NCI-H1105 treated with DMSO at 0.1 percent for 48 hours (cell line): ENCODE data around the gene MYMK.

Source experiments
- DNase-seq: peaks from one replicate; lab custom pipeline; 2025; lab: John Stamatoyannopoulos, UW

The MYMK gene

DNA sequence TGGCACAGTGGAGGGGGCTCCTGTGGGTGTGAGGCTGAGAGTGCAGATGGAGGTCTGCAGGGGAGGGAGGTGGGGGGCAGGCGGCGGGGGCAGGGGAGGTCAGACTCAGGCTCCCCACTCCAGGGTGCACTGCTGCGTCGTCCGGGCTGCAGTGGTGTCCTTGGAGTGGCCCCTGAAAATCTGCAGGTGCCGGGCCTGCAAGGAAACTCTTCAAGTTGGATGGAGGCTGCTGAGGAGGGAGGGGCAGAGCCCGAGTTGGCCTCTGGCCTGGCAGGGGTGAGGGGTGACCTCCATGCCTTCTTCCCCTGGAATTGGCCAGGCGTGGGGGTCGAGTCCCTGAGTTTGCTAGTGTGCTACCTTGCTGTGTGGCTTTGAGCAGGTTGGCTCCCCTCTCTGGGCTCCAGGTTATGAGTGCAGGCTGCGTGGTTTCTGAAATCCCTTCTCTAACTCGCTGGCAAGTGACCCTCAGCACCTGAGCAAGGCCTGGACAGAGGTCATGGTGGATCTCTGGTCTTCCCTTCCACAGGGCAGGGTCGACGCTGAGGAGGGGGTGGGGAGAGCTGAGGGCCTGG lies 10.6 kb upstream of the MYMK start:
- no peak for DNase-seq

DNA sequence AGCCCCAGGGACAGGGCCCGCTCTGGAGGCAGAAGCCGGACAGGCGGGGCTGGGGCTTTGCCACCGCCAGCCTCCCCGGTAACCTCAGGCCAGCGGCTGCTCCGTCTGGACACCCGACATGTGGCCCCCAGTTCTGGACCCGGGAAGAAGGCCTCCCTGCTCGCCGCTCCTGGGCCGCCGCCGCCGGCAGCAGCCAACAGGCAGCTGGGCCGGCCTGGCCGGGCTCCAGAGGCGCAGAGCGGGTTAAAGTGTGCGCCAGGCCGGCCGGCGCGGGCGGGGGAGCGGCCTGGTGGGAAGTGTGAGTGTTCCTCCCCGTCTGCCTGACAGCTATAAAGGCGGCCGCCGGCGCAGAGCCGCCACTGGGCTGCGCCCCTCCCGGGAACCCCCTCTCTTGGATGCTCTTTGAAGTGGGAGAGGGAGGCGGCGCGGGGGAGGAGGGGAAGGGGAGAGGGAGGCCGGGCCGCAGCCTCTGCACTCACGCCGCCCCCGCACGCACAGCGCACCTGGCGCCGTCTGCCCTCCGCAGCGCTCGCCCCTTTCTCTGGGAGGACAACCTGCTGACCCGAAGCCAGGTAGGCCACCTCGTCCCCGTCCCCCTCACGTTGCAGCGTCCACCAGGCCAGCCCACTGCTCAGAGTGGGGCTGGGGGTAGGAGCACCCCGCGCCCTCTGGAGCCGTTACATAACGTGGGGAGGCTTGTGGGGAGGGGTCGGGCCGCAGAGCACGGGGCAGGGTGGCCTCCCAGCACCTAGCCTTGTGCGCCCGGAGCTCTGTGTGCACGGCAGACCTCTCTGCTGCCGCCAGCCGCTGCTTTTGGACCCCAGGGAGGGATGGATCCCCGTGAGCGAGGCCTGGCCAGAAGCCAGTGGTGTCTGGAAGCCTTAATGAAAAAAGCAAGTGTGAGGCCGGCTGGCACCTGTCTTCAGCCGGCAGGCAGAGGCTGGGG lies 9.9 kb upstream of the MYMK start, which contains the start of gene ADAMTSL2:
Gene ADAMTSL2 (plus strand): TSS at position 359 of the 946 bp plus-strand sequence. CDS start 2,009 bp downstream, outside the sequence.
- peak; percentile 91 for DNase-seq

DNA sequence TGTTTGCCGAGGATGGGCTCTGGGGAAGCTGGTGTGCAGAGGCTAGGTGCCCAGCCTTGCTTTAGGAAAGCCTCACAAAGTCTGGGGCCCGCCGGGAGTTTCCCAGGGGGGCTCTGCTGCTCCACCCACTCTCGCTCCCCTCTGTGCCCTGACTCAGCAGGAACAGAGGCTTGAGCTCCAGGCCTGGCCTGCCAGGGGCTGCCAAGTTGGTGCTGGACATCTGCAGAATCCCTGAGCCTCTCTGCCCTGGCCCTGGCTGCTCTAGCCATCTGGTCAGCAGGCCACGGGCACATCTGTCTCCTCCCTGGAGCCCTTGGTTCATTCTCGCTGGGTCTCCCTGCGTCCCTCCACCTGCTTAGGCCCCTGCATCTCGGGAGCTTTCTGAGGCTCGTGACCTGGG lies 9.1 kb upstream of the MYMK start:
- no peak for DNase-seq

DNA sequence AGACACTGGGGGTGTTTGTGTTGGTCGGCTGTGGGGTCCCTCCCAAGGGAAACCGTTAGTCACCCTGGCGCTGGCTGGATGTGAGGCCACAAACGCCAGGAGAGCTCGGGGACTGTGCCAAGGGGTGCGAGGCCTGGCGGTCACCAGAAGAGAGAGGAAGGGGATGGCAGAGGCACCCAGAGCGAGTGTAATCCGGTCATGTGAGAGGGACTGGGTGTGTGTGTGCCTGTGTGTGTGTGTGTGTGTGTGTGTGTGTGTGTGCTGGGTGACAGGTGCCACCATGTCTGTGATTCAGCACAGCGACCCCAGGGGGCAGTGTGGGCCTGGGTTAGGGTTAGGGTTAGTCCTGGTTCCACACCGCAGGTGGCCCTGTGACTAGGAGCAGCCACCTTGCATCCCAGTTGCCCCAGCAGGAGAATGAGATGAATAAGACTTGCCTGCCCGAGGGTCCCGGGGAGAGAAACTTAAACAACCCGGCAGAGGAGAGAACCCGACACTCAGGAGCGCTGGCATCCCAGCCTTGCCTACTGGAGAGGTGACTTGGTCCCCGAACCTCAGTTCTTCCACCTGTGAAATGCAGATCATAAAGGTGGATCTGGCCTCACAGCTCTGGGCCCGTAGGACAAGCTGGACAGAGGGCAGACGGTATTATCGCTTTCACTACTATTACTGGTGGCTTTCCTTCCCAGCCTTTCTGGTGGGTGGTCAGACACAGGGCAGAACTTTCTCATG lies 8.3 kb upstream of the MYMK start:
- DNase-seq, result peak; percentile 62

DNA sequence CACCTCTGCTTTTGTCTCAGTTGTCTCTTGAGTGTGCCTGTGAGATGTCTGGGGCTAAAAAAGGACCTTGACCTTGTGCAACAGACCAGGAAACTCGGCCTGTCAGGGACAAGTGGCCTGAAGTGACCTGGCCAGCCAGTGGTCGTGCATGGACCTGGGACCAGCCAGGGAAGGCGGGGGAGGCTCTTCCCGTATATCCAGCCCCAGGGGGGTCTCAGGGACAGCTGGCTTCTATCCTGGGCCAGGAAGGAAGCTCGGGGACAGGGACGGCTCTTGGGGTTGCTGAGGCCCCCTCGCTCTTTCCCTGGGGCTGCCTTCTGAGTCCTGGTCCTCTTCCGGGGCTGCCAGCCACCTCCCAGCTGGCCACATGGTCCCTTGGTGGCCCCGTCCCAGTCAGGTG lies 6.5 kb upstream of the MYMK start:
- DNase-seq, result no peak

DNA sequence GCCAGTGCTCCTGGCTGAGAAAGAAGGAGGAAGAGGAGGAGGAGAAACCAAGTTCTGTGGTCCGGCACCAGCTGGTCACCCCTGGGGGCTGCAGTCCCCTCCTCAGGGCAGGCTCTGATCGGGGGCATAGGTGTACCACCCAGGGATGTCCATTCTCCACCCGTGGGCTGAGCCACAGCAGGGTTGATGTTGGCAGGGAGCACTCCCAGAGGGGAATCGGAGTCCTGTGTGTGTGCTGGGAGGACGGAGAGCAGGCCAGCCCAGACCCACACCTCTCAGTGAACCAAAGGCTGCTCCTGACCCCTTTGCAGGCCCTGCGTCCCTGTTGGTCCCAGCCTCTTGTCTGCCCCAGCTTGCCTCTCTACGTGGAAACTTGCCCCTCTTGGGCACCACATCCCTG lies 5.1 kb upstream of the MYMK start:
- no peak for DNase-seq

DNA sequence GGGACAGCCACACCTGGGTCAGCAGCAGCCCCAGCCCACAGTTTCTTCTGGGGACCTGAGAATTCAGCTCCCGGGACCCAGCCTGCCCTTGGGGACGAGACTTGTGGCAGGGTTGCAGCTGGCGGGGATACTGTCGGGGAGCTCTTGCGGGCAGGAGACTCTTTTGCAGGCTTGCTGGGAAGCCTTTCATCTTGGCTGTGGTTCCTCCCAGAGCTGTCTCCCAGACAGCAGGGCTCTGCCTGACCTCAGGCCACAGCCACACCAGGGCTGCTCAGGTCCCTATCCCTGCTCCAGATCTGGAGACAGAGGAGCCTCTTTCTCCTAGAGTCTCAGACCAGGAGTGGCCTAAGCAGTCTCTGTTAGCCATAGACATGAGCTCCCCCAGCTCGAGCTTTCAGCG lies 4.7 kb upstream of the MYMK start:
- DNase-seq, result no peak

DNA sequence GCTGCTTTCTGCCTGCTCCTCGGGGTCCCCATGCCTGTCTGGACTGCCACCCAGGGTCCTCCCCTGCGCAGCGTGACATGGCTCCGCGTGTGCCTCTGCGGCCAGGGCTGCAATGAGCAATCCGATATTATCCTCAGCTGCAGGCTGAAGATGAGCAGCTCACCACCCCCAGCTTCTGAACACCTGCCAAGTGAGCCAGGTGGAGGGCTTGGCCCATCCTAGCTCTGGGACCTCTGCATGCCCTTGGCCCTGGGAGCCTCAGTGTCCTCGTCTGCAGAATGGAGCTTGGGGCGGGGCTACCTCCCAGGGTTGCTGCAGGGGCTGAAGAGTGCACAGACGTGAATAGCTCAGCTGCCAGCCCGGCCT lies 4.1 kb upstream of the MYMK start:
- DNase-seq, result peak; percentile 12

DNA sequence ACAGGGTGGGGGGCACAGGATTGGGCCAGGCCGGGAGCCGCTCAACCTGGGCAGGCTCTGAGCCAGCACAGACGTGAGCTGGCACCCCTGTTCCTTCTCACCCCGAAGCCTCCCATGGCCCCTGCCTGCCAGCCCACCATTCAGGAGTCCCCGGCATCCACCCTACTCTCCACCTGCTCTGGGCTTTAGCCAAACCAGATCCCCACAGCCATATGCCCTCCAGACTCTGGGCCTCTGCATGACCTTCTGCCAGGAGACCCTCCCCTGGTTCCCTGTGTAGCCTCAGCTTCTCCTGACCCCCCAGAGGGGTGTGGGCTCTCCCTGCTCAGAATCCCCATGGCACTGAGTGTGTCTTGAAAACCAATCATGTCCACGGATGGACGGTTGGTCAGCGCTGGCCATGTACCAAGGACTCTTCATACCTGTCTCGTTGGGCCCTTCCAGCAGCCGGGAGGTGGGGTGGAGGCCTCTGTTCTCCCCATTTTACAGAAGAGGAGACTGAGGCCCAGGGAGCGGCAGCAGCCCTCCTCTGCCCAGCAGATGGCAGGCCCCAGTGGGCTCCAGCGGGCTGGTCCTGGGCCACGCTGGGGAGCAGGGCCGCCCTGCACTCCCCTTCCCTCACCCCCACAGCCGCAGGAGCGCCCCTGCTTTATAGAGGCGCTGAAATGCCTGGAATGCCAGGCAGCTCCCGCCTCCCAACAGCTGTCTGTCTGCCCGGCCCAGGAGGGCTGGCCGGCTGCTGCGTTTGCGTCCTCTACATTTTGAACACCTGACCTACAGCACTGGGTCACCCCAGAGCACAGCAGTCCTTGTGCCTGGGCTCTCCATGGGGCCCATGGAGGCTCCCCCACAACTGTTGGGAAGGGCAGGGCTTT lies 3.5 kb upstream of the MYMK start:
- DNase-seq, result no peak

DNA sequence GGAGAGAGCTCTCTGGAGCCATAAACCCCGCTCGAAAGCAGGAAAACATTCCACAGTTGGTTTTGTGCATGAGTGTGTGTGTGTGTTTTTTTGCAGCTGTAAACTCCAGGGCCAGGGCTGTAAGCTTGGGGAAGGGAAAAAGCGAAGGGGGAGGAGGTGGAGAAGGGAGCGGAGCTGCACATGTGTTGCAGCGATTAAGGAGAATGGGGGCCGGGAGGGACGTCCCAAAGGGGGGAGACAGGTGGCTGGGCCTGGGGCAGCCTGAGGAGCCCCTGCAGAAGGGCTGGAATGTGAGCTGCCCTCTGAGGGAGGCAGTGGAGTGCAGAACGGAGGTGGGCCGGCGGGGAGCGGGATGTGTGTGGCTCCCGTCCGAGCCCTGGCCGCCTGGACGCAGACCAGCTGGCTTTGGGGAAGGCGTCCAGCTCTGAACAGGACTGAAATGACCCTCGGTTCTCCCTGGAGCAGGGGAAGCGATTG lies 2.7 kb upstream of the MYMK start:
- DNase-seq, result no peak

DNA sequence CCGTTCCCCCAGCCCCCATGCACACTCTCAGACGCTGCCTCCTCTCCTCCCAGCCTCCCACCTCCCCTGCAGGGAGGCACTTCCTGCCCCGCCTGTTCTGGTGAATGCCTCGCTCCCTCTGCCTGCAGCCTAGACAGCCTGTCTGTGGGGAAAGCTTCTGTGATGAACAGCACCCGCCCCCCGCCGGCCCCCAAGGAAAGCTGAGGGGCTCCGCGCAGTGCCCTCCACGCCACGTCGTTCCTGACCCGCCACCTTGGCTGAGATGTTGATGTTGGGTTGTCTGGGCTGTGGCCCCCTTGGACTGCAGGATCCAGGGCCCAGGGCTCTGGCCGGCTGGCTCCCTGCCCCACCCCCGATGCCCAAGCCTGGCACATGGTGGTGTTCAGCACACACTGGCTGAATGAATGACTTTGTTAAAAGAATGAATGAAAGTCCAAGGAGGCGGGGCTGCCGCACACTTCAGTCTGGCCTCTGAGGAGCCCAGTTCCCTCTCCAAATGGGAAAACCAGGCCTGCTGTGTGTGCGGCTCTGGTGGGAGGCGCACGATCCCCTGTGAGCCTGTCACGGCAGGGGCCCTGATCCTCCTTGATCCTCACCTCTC lies 2.1 kb upstream of the MYMK start:
- DNase-seq, result no peak

DNA sequence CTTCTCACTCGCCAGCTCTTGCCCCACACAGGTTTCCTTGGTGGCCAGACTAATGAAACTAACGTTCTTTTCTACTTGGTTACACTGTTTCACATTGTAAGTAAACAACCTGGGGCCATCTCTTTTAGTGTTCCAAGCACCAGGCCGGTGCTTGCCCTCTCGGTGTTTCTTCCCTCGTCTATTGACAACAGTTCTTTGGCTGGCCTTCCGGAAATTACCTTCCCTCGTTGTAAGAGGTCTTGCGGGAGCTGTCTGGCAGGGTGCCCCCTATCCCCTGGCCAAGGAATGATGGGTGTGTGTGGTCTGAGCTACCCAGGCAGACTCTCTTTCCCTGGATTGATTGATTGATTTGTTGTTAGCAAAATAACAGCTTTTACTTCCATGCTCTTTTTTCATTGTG lies 918 bp upstream of the MYMK start:
- DNase-seq, result no peak

DNA sequence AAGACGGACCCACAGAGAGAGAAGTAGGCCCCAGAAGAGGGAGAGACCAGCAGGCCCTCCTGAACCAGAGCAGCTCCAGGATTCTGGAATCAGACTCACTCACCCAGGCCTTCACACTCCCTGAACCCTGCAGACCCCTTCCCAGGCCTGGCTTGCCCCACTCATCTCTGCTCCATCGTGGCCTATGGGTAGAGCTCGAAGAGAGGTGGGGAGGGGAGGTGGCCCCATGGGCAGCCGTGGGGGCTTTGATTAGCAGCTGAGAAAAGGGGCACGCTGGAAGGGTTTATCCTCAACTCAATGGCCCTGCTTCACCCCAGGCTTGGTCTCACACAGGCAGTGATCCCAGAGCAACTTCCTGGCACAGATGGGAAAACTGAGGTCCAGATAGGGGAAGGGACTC lies 613 bp downstream of the MYMK start:
- DNase-seq, result no peak

DNA sequence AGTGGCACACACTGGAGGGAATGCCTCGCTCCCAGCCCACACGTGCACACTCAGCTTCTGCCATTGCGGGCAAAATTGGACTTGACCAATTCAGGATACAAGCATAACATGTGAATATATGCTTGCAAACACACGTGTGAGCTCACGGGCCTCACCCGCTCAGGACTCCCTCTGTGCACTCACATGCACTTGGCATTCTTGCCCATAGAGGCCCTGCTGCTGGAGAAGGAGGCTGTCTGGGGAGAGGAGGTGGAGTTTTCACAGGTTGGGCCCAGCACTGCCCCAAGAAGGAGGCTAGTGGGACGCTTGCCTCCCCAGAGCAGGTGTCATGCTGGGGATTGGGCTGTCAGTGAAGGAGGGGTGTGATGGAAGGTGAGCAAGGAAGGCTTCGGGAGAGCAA lies 1.7 kb downstream of the MYMK start:
- DNase-seq, result no peak

DNA sequence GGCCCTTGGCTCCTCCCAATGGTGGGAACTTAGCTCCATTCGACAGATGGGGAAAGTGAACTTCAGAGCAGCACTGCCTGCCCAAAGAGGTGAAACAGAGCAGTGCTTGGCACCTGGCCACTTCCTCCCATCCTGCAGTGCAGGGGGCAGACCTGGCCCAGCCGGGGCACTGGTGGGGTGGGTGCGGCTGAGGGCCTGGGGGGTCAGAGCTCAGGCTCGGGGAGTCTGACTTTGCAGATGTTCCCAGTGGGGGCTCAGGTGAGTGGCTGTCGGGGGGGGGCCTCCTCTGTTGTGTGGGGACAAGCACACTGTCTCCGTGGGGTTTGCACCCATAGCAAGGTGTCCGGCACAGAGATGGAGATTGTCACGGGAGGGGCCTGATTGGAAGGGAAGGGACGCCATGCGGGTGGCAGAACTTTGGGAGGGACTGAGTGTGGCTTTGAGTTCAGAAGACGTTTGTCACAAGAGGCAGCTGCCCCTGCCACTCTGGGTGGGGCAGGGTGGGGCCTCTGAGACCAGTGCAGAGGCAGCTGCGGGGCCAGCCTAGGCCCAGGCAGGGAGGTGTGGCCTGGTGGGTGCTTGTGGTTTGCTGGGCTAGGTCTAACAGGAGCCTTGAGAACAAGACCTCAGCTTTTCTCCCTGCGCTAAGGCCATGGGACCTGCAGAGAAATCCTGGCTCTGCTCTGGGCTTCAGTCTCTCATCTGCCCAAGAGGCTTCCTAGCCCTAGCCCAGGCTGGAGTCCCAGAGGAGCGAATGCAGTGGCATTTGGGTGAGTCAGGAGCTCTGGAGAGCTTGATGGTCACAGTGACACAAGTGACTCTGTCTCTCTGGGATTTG lies 2.5 kb downstream of the MYMK start:
- no peak for DNase-seq

DNA sequence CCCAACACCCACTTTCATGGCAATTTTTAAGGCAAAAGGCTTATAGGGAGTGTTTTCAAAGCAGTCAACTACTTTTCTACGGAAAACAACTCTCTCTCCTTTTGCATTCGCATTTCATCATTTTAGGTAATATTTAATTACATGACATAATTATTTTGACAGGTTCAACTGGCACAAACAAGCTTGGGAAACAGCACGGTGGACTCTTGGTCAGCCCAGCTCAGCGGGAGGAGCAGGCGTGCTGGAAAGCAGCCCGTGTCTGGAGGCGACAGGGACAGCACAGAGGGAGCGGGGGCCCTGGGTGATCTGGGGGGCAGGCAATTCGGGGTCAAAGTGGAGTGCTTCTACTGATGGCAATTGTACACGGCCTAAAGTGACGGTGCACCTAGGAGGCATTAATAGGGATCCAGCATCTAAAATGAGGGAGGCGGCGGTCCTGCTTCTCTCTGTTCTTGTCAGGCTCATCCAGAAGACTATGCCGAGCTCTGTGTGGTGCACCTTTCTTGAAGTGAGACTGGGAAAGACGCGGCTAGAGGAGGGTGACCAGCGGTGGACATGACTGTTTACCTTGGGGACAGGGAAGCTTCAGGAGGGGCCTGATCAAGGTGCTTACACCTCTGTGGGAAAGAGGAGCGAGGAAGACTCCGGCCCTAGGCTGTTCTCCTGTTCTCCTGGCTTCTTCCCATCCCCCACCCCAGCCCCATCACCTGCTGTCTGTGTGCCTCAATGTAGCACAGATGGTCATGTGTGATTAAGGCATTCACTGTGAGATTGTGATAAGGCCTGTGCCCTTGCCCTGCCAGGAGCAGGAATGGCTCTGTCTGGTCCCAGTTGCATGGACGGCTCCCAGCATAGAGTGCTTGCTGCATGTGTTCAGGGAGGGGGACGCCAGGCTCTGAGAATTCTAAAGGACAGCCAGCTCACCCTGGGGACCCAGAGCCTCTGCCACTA lies 3.4 kb downstream of the MYMK start:
- DNase-seq, result no peak

DNA sequence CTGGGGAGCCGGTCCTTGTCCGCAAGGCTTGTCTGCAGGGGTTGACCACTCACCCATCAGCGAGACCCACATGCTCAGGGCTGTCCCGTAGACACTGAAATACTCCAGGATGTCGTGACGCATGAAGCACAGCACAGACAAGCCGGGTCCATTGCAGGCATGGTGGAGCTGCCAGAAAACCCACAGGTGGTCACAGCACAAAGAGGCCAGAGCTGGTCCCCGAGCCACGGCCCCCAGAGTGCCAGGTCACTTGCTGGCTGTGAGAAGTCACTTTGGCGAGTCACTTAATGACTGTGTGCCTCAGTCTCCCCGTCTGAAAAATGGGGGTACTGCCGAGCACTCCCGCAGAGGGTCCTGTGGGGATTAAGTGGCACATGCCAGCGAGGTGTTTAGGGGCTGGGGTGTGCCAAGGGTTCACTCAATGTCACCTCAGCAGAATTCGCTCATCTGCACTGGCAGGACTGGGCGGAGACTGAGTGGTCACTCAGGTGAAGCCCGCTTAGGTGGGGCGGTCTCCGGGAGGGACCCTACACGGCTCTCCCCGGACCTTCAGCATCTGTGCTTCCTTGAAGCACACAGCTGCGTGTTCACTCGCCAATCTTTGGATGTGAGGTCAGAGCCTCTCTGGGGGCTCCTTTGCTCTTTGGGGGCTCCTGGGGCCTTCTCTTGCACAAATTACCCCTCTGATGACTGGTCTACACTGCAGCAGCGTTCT lies 4.5 kb downstream of the MYMK start:
- DNase-seq, result no peak

DNA sequence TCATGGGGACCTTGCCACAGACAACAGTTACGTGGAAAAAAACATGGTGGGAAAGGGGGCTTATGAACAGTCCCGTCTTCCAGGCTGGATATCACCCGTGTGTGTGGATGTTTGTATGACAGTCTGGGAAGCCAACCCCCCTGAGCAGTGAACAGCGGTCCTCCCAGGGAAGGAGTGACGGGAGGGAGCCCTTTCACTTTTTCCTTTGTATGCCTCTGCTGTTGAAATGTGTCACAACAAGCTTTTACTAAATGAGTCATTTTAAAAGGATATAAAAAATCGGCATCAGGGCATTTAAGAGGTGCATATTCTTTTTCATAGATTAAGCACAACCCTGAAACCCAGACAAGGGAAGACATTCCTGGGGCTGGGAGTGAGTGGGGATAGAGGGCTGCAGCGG lies 5.1 kb downstream of the MYMK start:
- DNase-seq, result no peak
